ENCODE results near the gene PIF1. TPM values are rescaled to one million over a fixed set of nuclear protein-coding genes. Genes with fewer than 3 reads are reported as not detected.
"Not testable (repeated sequence)": the region's sequence is repeated elsewhere in the genome, so short reads cannot be mapped to it uniquely, and the experiment has no call there.

The PIF1 gene
- total RNA-seq, 1 experiment from 2014 or later: 74.4 TPM

GRCh38 chr15:64800476-64800875 lies 25.0 kb downstream of the PIF1 start:
- peaks cover 5 to 8% of the 10 kb centered on the region in 2 experiments for H3K9me3 Mint-ChIP-seq
- no peak overlapping the region for H3K56ac ChIP-seq (ENCODE audit: insufficient read length, low read depth, low read length)
- no peak overlapping the region for H3K14ac ChIP-seq (ENCODE audit: insufficient read depth, low read length)
- no peak overlapping the region for H2BK5ac ChIP-seq (ENCODE audit: insufficient read length, low read length)
- H4K20me1 ChIP-seq (ENCODE audit: control insufficient read depth, insufficient read depth, insufficient read length): no peaks in the 10 kb centered on the region
- no peak overlapping the region for H3T11ph ChIP-seq (ENCODE audit: low read length)
- no peak for TF ChIP-seq CTCF (conservative IDR thresholded peaks at IDR 0.05)
- H3K9me3 ChIP-seq (ENCODE audit: control insufficient read depth, low read depth, low read length): no peaks in the 10 kb centered on the region
- no peak overlapping the region for H4K8ac ChIP-seq (replicated peaks; ENCODE audit: insufficient read length, low read depth, low read length)
- no peak overlapping the region for H3K4ac ChIP-seq (ENCODE audit: low read depth, low read length)
- H2BK120ac ChIP-seq (ENCODE audit: low read depth, low read length, poor library complexity, severe bottlenecking): no peak overlapping the region
- H3K27me3 ChIP-seq (ENCODE audit: insufficient read depth, low read length): no peaks in the 10 kb centered on the region
- no peaks in the 10 kb centered on the region for H3K79me1 ChIP-seq (ENCODE audit: insufficient read depth, low read depth, low read length, poor library complexity, severe bottlenecking)
- peaks cover 2% of the 10 kb centered on the region; the same call in 1 of the 2 replicates for H3K4me1 ChIP-seq (ENCODE audit: insufficient read depth, low read length)
- WGBS (ENCODE audit: extremely low coverage, insufficient read length, low lambda C conversion rate): no CpG with 5 or more reads among the region's 2 CpGs
- H2BK12ac ChIP-seq (ENCODE audit: insufficient read length, low read depth, low read length): no peak overlapping the region
- H2BK15ac ChIP-seq (ENCODE audit: low read depth, low read length): no peak overlapping the region
- H3K79me2 ChIP-seq (ENCODE audit: insufficient read depth, low read length): no peaks in the 10 kb centered on the region
- no peak overlapping the region for H3K18ac ChIP-seq (ENCODE audit: insufficient read length, low read depth, low read length)
- DNase-seq: no peak
- no peak overlapping the region for H4K91ac ChIP-seq (ENCODE audit: insufficient read length, low read depth, low read length)
- H2AFZ ChIP-seq (ENCODE audit: low read length): no peak overlapping the region
- no peak overlapping the region for H3K4me3 Mint-ChIP-seq
- no peak overlapping the region for H3K27ac ChIP-seq (ENCODE audit: insufficient read length, low read depth, low read length)
- H3K9ac ChIP-seq (ENCODE audit: extremely low read depth, insufficient read length, low read length): no peak overlapping the region
- no peaks in the 10 kb centered on the region for H3K23me2 ChIP-seq (ENCODE audit: insufficient read length, low read depth, low read length, poor library complexity, severe bottlenecking)
- no peaks in the 10 kb centered on the region for H3K27me3 Mint-ChIP-seq (ENCODE audit: low read depth)
- no peak overlapping the region; a peak in 1 of 7 replicates for H3K27ac Mint-ChIP-seq
- no peak overlapping the region for H3K4me2 ChIP-seq (ENCODE audit: insufficient read depth, insufficient read length, low read length)
- no peak overlapping the region for H4K5ac ChIP-seq (ENCODE audit: insufficient read length, low read depth, low read length)
- no peak overlapping the region for H2AK5ac ChIP-seq (ENCODE audit: insufficient read length, low read length)
- peaks cover 3 to 5% of the 10 kb centered on the region in 2 experiments; a peak in 3 of 4 replicates for H3K4me1 Mint-ChIP-seq
- H3K36me3 Mint-ChIP-seq (ENCODE audit: insufficient read depth in 1 of 3, low read depth in 3 of 3): peaks cover 7 to 10% (median 9%) of the 10 kb centered on the region in 3 experiments
- no peak overlapping the region for H2BK20ac ChIP-seq (ENCODE audit: low read depth, low read length, poor library complexity, severe bottlenecking)
- no peak overlapping the region for H3K23ac ChIP-seq (ENCODE audit: insufficient read length, low read depth, low read length)

GRCh38 chr15:64798905-64799304 lies 26.5 kb downstream of the PIF1 start:
- not testable (repeated sequence) for H3K9me3 Mint-ChIP-seq; H3K56ac ChIP-seq (ENCODE audit: insufficient read length, low read depth, low read length); H3K27me3 Mint-ChIP-seq (ENCODE audit: low read depth); H2BK12ac ChIP-seq (ENCODE audit: insufficient read length, low read depth, low read length); H4K91ac ChIP-seq (ENCODE audit: insufficient read length, low read depth, low read length); H3K23me2 ChIP-seq (ENCODE audit: insufficient read length, low read depth, low read length, poor library complexity, severe bottlenecking); H2AK5ac ChIP-seq (ENCODE audit: insufficient read length, low read length); H2BK5ac ChIP-seq (ENCODE audit: insufficient read length, low read length); H3T11ph ChIP-seq (ENCODE audit: low read length); H2BK20ac ChIP-seq (ENCODE audit: low read depth, low read length, poor library complexity, severe bottlenecking); H3K9me3 ChIP-seq (ENCODE audit: control insufficient read depth, low read depth, low read length); H3K27me3 ChIP-seq (ENCODE audit: insufficient read depth, low read length); H3K4me3 Mint-ChIP-seq; H3K27ac Mint-ChIP-seq; H2BK15ac ChIP-seq (ENCODE audit: low read depth, low read length); H3K79me2 ChIP-seq (ENCODE audit: insufficient read depth, low read length); H3K79me1 ChIP-seq (ENCODE audit: insufficient read depth, low read depth, low read length, poor library complexity, severe bottlenecking); H3K18ac ChIP-seq (ENCODE audit: insufficient read length, low read depth, low read length); H3K4me2 ChIP-seq (ENCODE audit: insufficient read depth, insufficient read length, low read length); H4K5ac ChIP-seq (ENCODE audit: insufficient read length, low read depth, low read length); H3K4me1 ChIP-seq (ENCODE audit: insufficient read depth, low read length); DNase-seq; H2BK120ac ChIP-seq (ENCODE audit: low read depth, low read length, poor library complexity, severe bottlenecking); H4K20me1 ChIP-seq (ENCODE audit: control insufficient read depth, insufficient read depth, insufficient read length); H3K4me1 Mint-ChIP-seq; H4K8ac ChIP-seq (replicated peaks; ENCODE audit: insufficient read length, low read depth, low read length); H3K23ac ChIP-seq (ENCODE audit: insufficient read length, low read depth, low read length); H3K9ac ChIP-seq (ENCODE audit: extremely low read depth, insufficient read length, low read length); H3K14ac ChIP-seq (ENCODE audit: insufficient read depth, low read length); H2AFZ ChIP-seq (ENCODE audit: low read length); H3K27ac ChIP-seq (ENCODE audit: insufficient read length, low read depth, low read length); H3K4ac ChIP-seq (ENCODE audit: low read depth, low read length)
- H3K36me3 Mint-ChIP-seq (ENCODE audit: insufficient read depth in 1 of 3, low read depth in 3 of 3): peaks cover 7 to 10% (median 9%) of the 10 kb centered on the region in 3 experiments
- WGBS (ENCODE audit: extremely low coverage, insufficient read length, low lambda C conversion rate): no CpG with 5 or more reads among the region's 29 CpGs

Measured in H9 (cell line).